Activated T-helper 1 cell treated with Interleukin-2 at 50 U/mL for 16 hours (primary cell): Measurements from ENCODE around the gene B3GAT1.

ENCODE experiments used
- DNase-seq: peaks from one replicate; pipeline ENCODE4 v3.0.0-alpha.2; 2020; ENCODE audit warnings: low read depth

B3GAT1 gene

DNA sequence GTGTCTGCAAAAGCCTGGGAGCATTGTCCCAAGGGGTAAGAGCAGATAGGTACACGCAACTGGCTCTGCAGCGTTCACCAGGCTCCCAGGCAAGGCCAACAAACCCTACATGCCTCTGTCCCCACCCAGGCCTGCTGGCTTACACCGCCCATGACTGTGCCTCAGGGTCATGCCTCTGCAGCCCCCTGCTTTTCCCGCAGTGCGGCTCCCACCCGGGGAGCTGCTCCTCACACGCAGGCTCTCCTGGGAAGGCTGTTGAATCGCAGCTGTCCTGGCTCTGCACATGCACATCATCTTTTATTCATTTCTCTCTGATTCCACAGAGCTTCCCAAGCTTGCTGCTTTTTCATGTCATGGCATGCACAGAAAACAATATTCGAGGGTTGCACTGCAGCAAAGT is 29.2 kb upstream of the B3GAT1 start:
- no peak for DNase-seq

DNA sequence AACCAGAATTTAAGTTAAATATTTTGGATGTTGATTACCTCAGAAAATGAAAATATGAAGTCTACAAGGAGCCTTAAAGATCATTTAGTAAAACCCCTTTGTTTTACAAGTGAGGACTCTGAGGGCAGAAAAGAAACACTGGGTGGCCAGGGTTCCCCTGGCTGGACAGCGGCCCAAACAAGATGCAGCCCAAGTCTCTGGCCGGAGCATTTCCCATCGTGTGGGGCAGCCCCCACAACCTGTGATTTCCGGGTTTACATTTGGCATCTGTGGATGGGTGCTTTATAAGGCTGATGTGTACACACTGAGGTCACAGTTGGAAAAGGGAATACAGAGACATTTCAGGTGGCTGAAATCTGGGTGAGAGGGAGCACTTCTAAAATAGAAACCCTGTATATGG is 28.8 kb upstream of the B3GAT1 start:
- no peak for DNase-seq

- no peak for DNase-seq
Measured at GRCh38 chr11:134438542-134439537, 26.8 kb upstream of the B3GAT1 start.

- DNase-seq: no peak
Measured at GRCh38 chr11:134437821-134438220, 25.8 kb upstream of the B3GAT1 start.

GRCh38 chr11:134436781-134437180 is 24.7 kb upstream of the B3GAT1 start:
- DNase-seq: no peak

DNA sequence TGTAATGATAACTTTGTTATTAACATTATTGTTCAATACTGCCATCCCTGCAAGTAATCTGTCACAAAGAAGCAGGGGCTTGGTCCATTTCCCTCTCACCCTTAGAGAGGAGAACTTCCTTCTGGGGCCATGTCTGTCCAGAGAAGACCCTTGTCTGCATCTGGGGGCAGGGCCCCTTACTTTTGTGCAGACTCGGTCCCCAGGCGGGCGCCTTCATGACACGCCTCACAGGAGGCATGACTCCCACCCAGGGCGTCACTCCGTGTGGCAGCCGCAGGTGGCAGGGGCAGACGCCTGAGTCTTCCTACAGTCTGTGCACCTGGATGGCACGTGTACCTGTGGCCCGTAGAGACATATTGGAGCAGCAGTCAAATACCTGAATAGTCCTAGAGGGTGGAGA is 21.8 kb upstream of the B3GAT1 start:
- DNase-seq: no peak

- DNase-seq: no peak
Measured at GRCh38 chr11:134433251-134433650, 21.2 kb upstream of the B3GAT1 start.

DNA sequence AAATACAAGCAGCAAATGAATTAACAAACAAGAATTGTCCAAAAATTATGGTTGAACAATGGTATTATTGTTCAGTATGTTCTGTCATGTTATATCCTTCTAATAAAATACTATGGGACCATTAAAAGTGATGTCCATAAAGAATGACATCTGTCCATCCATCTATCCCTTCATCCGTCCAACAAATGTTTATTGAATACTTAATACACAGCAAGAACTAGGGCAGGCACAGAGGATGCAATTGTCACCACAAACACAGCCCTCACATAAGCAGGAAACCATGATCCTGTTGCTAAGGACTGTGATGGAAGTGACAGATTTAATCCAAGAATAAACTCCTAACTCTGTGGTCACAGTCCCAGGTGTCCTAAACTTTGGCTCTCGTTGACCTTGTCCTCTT is 20.7 kb upstream of the B3GAT1 start:
- no peak for DNase-seq

GRCh38 chr11:134429106-134429505 is 17.1 kb upstream of the B3GAT1 start:
- DNase-seq: no peak

- DNase-seq: no peak
Measured at GRCh38 chr11:134425816-134426536, 13.9 kb upstream of the B3GAT1 start.

DNA sequence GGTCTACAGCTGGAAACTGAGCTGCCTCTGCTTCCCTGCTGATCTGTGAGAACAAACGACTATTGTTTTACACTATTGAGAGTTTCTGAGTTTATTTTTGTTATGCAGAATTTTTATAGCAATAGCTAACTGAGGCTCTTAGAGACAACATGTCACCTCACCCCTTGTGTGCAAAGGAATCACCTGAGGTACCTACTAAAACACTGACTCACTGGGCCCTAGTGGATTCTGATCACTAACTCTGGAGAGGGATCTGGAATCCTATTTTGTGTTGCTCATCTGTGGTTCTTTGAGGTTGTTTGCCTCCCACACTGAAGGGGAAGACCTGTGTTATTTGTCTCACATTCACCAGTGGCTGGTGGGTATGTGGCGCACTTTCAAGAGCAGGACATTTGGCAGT is 13.4 kb upstream of the B3GAT1 start:
- DNase-seq: no peak

GRCh38 chr11:134423106-134423505 is 11.1 kb upstream of the B3GAT1 start:
- no peak for DNase-seq

- DNase-seq: no peak
Measured at GRCh38 chr11:134417871-134418840, 6.1 kb upstream of the B3GAT1 start.

DNA sequence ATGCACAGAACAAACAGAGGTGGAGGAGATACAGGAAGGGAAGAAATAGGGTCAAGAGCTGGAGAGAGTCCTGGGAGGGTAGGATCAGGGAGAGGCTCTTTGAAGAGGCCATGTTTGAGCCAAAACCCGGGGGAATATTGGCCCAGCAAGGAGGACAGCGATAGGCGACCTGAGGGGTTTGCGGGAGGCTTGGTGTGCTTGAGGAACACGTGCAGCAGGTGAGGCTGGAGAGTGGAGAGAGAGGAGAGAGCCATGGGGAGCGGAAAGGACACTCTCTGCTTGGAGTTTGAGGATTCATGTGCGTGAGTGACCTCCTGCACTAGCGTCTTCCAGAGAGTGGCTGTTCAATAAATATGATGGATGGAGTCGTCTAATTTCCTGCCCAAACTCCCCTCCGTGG is 4.7 kb upstream of the B3GAT1 start:
- DNase-seq: no peak

- no peak for DNase-seq
Measured at GRCh38 chr11:134414766-134415765, 3.0 kb upstream of the B3GAT1 start.

- no peak for DNase-seq
Measured at GRCh38 chr11:134413826-134414731, 2.0 kb upstream of the B3GAT1 start.

DNA sequence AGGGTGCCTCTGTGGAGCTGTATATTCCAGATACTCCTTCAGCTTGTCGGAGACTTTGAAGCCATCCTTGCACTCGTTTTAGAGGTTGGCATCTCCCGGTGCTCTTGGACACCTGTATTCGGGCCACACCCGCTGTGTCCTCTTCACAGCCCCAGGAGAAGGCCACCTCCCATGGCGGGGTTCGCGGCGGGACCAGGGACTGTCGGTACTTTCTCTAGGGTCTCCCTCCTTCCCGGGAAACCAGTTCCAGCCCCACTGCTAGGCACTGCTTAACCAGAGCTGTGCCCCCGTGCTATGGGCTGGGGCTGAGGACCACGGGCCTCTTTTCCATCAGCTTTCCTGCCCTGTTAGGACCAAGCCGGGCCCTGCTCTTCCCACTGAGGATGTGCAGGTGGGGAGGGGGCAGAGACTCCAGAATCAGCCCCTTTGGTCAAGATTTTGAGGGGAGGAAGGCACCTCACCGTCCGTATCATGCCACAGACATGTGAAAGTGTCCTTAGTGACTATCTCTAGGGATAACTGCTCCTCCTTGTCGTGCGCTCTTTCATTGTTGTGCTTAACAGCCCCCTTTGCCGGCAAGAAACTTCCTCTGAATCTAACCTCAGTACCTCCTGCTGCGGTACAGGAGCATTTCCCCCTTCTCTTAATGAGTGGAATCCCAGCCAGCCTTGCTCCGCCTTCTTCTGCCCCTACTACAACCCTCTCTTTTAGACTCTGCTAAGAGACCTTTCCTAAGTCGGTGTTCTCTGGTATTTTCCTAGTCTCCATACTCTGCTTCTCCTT is 1.2 kb upstream of the B3GAT1 start:
- DNase-seq: no peak

DNA sequence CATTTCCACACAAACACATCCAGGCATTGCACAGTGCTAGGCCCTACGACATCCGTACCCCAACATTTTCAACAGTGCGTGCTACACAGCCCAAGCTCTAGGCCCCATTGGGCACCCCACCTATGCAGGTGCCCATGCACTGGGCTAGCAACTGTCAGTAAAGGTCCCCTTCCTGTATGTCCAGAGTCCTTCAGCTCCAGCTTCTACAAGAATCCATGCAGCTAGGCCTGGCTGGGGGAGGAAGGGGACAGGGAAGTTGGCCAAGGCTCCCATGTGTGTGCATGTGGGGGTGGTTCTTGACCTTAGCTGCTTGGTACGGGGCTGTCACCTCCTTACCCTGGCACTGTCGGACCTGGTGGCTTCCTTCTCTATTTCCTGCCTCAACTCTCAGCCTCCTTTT is 1.3 kb downstream of the B3GAT1 start:
- no peak for DNase-seq
